H1 (cell line): ENCODE data around the gene MICU2. TPM values are rescaled to one million over a fixed set of nuclear protein-coding genes. Genes with fewer than 3 reads are reported as not detected.

Experiments
- POU5F1 ChIP-seq: IDR thresholded peaks from 2 replicates; pipeline ENCODE4 v1.6.1; 2011; ENCODE audit warnings: low read depth, mild to moderate bottlenecking, low read length, moderate library complexity
- TBP ChIP-seq: IDR thresholded peaks from 2 replicates; pipeline ENCODE4 v1.6.1; 2011; ENCODE audit warnings: low read depth, low read length, improper control_type of control experiment
- USF2 ChIP-seq: IDR thresholded peaks from 2 replicates; pipeline ENCODE4 v1.6.1; 2011; ENCODE audit warnings: low read length, improper control_type of control experiment
- ZNF274 ChIP-seq: IDR thresholded peaks from 2 replicates; pipeline ENCODE4 v1.7.0; 2012; ENCODE audit warnings: low read length, borderline replicate concordance; ENCODE audit errors: extremely low read depth
- polyA plus RNA-seq, 7 experiments: library from polyadenylated mRNA; depleted of rRNA in 3 of 7; stranded (reverse) in 5 of 7; unstranded in 2 of 7; fragments of >200 nt in 5 of 7; fragments of 200-250 nt in 2 of 7; gene quantifications; 1 replicate in 5 of 7; 2 replicates in 1 of 7; 4 replicates in 1 of 7; pipeline versions ENCODE4 v1.2.1 to v1.2.3, GENCODE V29; 2011 to 2013; ENCODE audit warnings: missing spikeins in 2 of 7, mixed read lengths in 2 of 7
- total RNA-seq: library from RNA; stranded (reverse); fragmentation: NEBNext Ultra II Directional; extraction: Animal tissue kit (Norgen Biotek cat#: 25700); gene quantifications from 2 replicates; pipeline ENCODE4 v1.2.1, GENCODE V29; 2021

The MICU2 gene
- total and polyA plus RNA-seq, 2 of the 8 experiments (the other 6 are each of a cell fraction or from before 2014, with no cell fraction given) = 34.6 to 36.5 TPM

- TF ChIP-seq TBP (no peak), ZNF274 (no peak), POU5F1 (no peak), USF2 (no peak)
Measured at GRCh38 chr13:21470785-21471184, 133.2 kb downstream of the MICU2 start (continued).
